IMR-90 (cell line): ENCODE data around the gene TRNT1.
A peak's percentile ranks its signal among the peaks of the same experiment; 100 is the strongest.

Experiments used
- BHLHE40 ChIP-seq: fragments of 150-350 bp; IDR thresholded peaks from 2 replicates; pipeline ENCODE4 v1.6.1; 2016; ENCODE audit warnings: mild to moderate bottlenecking, low read depth, low read length
- CEBPB ChIP-seq: IDR thresholded peaks from 2 replicates; pipeline ENCODE4 v1.6.1; 2012; ENCODE audit warnings: low read depth, low read length, improper control_type of control experiment
- CTCF ChIP-seq: conservative IDR thresholded peaks from 2 replicates; pipeline ENCODE4 v1.5.1; 2012; ENCODE audit warnings: mild to moderate bottlenecking, low read depth, low read length, improper control_type of control experiment
- ELK1 ChIP-seq: fragments of 150-350 bp; IDR thresholded peaks from 2 replicates; pipeline ENCODE4 v1.6.1; 2016; ENCODE audit warnings: low read depth, mild to moderate bottlenecking, low read length, moderate library complexity, borderline replicate concordance
- MAZ ChIP-seq: IDR thresholded peaks from 2 replicates; pipeline ENCODE4 v1.6.1; 2012; ENCODE audit warnings: low read depth, mild to moderate bottlenecking, low read length, improper control_type of control experiment, moderate library complexity, borderline replicate concordance
- MXI1 ChIP-seq: IDR thresholded peaks from 2 replicates; pipeline ENCODE4 v1.6.1; 2012; ENCODE audit warnings: low read depth, mild to moderate bottlenecking, low read length, moderate library complexity, borderline replicate concordance
- NFE2L2 ChIP-seq: fragments of 150-350 bp; IDR thresholded peaks from 2 replicates; pipeline ENCODE4 v1.6.1; 2016; ENCODE audit warnings: low read depth, mild to moderate bottlenecking, low read length
- POLR2A ChIP-seq: IDR thresholded peaks from 2 replicates; pipeline ENCODE4 v1.6.1; 2012; ENCODE audit warnings: mild to moderate bottlenecking, low read depth, low read length
- RCOR1 ChIP-seq: IDR thresholded peaks from 2 replicates; pipeline ENCODE4 v1.6.1; 2012; ENCODE audit warnings: mild to moderate bottlenecking, low read length, improper control_type of control experiment; ENCODE audit not compliant: insufficient replicate concordance
- USF2 ChIP-seq: fragments of 150-350 bp; IDR thresholded peaks from 2 replicates; pipeline ENCODE4 v1.6.1; 2017; ENCODE audit warnings: mild to moderate bottlenecking, antibody characterized with exemption, low read length, low read depth

- TF ChIP-seq CTCF (no peak), MXI1 (no peak), USF2 (no peak), POLR2A (no peak), CEBPB (peak; percentile 33; the same call in 1 of the 2 replicates), MAZ (no peak), ELK1 (no peak), BHLHE40 (no peak), RCOR1 (no peak), NFE2L2 (no peak)
These were observed 8.2 kb downstream of the TRNT1 start for GRCh38 chr3:3134750-3135448.
